ENCODE results near the gene CNPY3. TPM values are rescaled to one million over a fixed set of nuclear protein-coding genes. Genes with fewer than 3 reads are reported as not detected.
A peak's percentile ranks its signal among the peaks of the same experiment; 100 is the strongest.
"Not testable (repeated sequence)": the region's sequence is repeated elsewhere in the genome, so short reads cannot be mapped to it uniquely, and the experiment has no call there.

Gene CNPY3
- total RNA-seq, 1 donor from 2014 or later: 53.1 TPM

DNA sequence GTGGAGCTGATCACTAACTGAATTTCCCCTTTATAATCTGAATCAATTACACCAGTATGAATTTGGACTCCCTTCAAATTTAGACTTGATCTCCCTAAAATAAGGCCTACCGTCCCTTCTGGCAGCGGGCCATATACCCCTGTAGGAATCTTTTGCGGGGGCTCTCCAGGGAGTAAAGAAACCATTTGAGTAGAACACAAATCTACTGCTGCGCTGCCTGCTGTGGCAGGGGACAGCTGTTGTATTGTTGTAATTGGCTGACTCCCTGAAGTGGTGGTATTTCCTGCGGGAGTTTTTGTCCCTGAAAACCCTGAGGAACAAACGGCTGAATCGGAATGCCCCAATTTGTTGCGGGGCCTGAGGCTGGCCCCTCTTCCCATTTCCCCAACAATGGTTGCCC lies 29.4 kb upstream of the CNPY3 start:
- no peaks in the 10 kb centered on the region for H3K27me3 Mint-ChIP-seq (ENCODE audit: low read depth)
- DNase-seq (ENCODE audit: low spot score): no peak
- no peaks in the 10 kb centered on the region for H3K9me3 Mint-ChIP-seq
- H3K27ac Mint-ChIP-seq: no peak overlapping the region
- no peak overlapping the region for H3K4me3 Mint-ChIP-seq (ENCODE audit: low read depth)
- intact Hi-C loops (cut with micrococcal nuclease): loop anchor here (2.0 to 5.0 kb wide), 4 partner anchors 29 to 239 kb away; partner anchors contain the start of genes CNPY3 and RRP36
- no peaks in the 10 kb centered on the region for H3K36me3 Mint-ChIP-seq (ENCODE audit: low read depth)
- H3K4me1 Mint-ChIP-seq (ENCODE audit: low read depth): peaks cover 19% of the 10 kb centered on the region

DNA sequence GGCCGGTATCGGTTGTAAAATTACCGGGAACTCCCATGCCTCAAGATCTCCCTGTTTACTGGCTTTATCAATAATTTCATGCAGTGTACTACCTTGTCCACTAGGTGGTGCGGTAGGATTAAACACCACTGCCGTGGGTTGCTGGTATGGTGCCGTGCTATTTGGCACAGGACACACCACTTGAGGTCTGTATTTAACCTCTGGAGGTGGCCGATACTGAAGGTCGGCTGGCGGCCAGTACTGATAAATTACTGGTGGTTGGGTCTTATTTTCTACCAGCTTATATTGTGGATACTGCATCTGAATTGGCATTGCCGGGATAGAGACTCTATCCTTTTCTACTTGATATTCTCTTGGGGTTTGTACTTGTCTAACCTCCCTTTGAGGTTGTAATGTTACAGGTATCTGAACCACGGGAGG lies 27.7 kb upstream of the CNPY3 start:
- peaks cover 19% of the 10 kb centered on the region for H3K4me1 Mint-ChIP-seq (ENCODE audit: low read depth)
- intact Hi-C loops (cut with micrococcal nuclease): loop anchor here (1.0 to 5.0 kb wide), 3 partner anchors 27 to 242 kb away; partner anchors contain the start of genes CNPY3 and RRP36
- no peak overlapping the region for H3K27ac Mint-ChIP-seq
- H3K36me3 Mint-ChIP-seq (ENCODE audit: low read depth): no peaks in the 10 kb centered on the region
- H3K27me3 Mint-ChIP-seq (ENCODE audit: low read depth): no peaks in the 10 kb centered on the region
- H3K4me3 Mint-ChIP-seq (ENCODE audit: low read depth): no peak overlapping the region
- peak; percentile 61 for DNase-seq (ENCODE audit: low spot score)
- H3K9me3 Mint-ChIP-seq: no peaks in the 10 kb centered on the region

DNA sequence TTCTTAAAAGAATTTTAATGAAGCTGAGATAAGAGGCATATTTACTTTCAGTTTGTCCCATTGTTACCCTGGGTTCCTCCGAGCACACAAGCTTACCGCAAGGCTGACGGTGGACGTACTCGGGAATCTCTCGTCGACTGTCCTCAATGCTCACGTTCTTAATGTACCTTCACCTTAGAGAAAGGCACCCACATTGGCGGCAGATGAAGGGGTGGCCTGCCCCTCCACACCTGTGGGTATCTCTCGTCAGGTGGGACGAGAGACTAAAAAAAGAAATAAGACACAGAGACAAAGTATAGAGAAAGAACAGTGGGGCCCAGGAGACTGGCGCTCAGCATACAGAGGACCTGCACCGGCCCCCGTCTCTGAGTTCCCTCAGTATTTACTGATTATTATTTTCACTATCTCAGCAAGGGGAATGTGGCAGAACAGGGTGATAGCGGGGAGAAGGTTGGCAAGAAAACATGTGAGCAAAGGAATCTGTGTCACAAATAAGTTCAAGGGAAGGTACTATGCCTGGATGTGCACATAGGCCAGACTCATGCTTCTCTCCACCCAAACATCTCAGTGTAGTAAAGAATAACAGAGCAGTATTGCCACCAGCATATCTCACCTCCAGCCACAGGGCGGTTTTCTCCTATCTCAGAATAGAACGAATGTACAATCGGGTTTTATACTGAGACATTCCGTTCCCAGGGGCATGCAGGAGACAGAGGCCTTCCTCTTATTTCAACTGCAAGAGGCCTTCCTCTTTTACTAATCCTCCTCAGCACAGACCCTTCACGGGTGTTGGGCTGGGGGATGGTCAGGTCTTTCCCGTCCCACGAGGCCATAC lies 26.6 kb upstream of the CNPY3 start:
- intact Hi-C loops (cut with micrococcal nuclease): loop anchor here (5.0 kb wide), 1 partner anchor 120 kb away; the partner anchor contains the start of gene RRP36
- DNase-seq (ENCODE audit: low spot score); H3K9me3 Mint-ChIP-seq; H3K27me3 Mint-ChIP-seq (ENCODE audit: low read depth); H3K4me3 Mint-ChIP-seq (ENCODE audit: low read depth); H3K36me3 Mint-ChIP-seq (ENCODE audit: low read depth); H3K27ac Mint-ChIP-seq: not testable (repeated sequence)
- H3K4me1 Mint-ChIP-seq (ENCODE audit: low read depth): peaks cover 19% of the 10 kb centered on the region

DNA sequence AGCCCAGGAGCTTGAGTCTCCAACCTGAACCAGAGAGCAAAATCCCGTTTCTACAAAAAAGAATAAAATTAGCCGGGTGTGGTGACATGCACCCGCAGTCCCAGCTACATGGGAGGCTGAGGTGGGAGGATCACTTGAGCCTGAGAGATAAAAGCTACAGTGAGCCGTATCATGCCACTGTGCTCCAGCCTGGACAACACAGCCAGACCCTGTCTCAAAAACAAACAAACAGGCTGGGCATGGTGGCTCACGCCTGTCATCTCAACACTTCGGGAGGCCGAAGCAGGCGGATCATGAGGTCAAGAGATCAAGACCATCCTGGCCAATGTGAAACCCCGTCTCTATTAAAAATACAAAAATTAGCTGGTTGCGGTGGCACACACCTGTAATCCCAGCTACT lies 24.8 kb upstream of the CNPY3 start:
- Mint-ChIP-seq H3K4me3 (ENCODE audit: low read depth) (no peak overlapping the region), H3K27ac (no peak overlapping the region), H3K4me1 (ENCODE audit: low read depth) (peaks cover 14% of the 10 kb centered on the region), H3K27me3 (ENCODE audit: low read depth) (no peaks in the 10 kb centered on the region), H3K36me3 (ENCODE audit: low read depth) (no peaks in the 10 kb centered on the region), H3K9me3 (no peaks in the 10 kb centered on the region)
- intact Hi-C loops (cut with micrococcal nuclease): loop anchor here (5.0 kb wide), 1 partner anchor 118 kb away; the partner anchor contains the start of gene RRP36
- DNase-seq (ENCODE audit: low spot score): no peak

DNA sequence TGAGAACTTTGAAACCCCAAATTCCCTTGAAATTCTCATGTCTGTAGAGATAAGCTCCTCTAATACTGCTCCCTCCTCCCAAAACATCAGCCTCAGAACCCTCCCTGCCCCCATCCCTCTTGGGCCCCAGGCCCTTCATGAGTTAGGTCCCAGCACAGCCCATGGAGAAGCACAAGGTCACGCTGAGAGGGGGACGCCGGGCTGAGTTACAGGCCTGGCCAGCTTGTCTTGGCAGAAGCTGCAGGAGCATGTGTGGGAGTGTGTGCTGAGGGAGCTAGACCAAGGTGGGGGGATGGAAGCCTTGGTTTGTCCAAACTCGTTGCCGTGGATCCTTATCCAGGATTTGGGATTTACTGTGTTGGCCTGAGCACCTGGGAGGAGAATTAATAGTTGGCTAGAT lies 21.9 kb upstream of the CNPY3 start:
- no peaks in the 10 kb centered on the region for H3K36me3 Mint-ChIP-seq (ENCODE audit: low read depth)
- H3K4me3 Mint-ChIP-seq (ENCODE audit: low read depth): no peak overlapping the region
- H3K9me3 Mint-ChIP-seq: no peaks in the 10 kb centered on the region
- H3K27me3 Mint-ChIP-seq (ENCODE audit: low read depth): peaks cover 5% of the 10 kb centered on the region
- peaks cover 5% of the 10 kb centered on the region for H3K4me1 Mint-ChIP-seq (ENCODE audit: low read depth)
- intact Hi-C loops (cut with micrococcal nuclease): no loop called here
- no peak overlapping the region for H3K27ac Mint-ChIP-seq
- DNase-seq (ENCODE audit: low spot score): no peak

DNA sequence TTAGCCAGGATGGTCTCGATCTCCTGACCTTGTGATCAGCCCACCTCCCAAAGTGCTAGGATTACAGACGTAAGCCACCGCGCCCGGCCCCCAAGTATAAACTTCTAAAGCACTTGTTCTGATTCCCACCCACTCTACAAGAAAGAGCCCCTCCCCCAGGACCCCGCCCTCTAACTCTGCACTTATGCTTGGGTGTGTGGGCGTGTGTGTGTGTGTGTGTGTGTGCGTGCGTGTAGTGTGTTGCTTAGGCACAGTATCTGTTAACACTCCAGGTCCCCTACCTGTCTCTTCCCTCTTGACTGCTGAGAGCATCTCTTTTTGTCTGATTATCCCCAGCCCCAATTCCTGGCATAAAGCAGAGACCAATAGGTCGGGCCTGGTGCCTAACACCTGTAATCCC lies 19.4 kb upstream of the CNPY3 start:
- no peak for DNase-seq (ENCODE audit: low spot score)
- intact Hi-C loops (cut with micrococcal nuclease): no loop called here

DNA sequence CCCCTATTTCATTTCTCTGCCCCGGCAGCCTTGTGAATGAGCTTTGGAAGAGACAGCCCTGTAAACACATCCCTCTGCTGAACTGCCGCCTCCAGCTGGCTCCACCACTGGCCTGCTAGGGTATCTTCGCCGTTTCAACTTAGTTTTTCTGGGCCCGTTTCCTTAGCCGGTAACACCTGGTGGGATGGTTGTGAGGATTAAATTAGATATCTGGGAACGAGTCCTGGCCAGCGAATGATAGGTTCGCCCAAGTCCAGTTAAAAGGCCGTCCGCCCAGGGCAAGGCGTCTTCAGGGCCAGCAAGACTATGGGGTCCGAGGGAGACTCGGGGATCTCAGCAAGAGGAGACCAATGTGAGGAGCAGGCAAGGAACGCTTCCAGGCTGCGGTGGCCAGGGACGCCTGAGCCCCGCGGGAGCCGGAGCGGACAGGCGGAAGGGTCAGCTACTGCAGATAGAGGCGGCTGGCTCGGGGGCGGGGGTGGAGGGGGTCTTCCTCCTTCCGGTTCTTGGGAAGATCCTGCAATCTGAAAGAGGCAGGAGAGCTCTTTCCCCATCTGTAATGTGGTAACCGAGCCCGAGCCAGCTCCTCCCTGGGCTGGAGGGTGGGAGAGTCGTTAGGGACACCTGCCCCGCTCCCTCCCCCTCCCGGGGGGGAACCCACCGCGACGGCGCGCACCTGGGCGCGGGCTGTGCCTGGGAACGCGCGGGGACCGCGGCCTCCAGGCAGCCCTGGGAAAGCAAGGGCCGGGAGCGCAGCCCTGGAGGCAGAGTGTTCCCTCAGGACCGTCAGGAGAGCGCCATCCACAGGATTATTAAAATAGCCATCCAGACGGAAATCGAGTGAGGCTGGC lies 17.9 kb upstream of the CNPY3 start:
- no peak overlapping the region for H3K4me3 Mint-ChIP-seq (ENCODE audit: low read depth)
- no peaks in the 10 kb centered on the region for H3K9me3 Mint-ChIP-seq
- H3K36me3 Mint-ChIP-seq (ENCODE audit: low read depth): no peaks in the 10 kb centered on the region
- DNase-seq (ENCODE audit: low spot score): no peak
- intact Hi-C loops (cut with micrococcal nuclease): no loop called here
- H3K27me3 Mint-ChIP-seq (ENCODE audit: low read depth): peaks cover 6% of the 10 kb centered on the region
- H3K27ac Mint-ChIP-seq: no peak overlapping the region
- H3K4me1 Mint-ChIP-seq (ENCODE audit: low read depth): peaks cover 3% of the 10 kb centered on the region

More for the DNA sequence above, 19.4 kb upstream of the CNPY3 start:
- Mint-ChIP-seq H3K4me1 (ENCODE audit: low read depth) (peaks cover 3% of the 10 kb centered on the region), H3K4me3 (ENCODE audit: low read depth) (no peak overlapping the region), H3K36me3 (ENCODE audit: low read depth) (no peaks in the 10 kb centered on the region), H3K27ac (no peak overlapping the region), H3K9me3 (no peaks in the 10 kb centered on the region), H3K27me3 (ENCODE audit: low read depth) (peaks cover 6% of the 10 kb centered on the region)

DNA sequence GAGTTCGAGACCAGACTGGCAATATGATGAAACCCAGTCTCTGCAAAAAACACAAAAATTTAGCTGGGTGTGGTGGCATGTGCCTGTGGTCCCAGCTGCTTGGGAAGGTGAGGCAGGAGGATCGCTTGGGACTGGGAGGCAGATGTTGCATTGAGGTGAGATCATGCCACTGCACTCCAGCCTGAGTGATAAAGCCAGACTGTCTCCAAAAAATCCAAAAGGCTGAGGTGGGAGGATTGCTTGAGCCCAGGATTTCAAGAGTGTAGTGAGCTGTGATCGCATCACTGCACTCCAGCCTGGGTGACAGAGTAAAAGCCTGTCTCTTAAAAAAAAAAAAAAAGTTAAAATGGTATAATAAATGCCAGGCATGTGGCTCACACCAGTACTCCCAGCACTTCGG lies 14.7 kb upstream of the CNPY3 start:
- intact Hi-C loops (cut with micrococcal nuclease): no loop called here
- H3K27me3 Mint-ChIP-seq (ENCODE audit: low read depth): peaks cover 6% of the 10 kb centered on the region
- H3K4me1 Mint-ChIP-seq (ENCODE audit: low read depth): peaks cover 3% of the 10 kb centered on the region
- no peak overlapping the region for H3K4me3 Mint-ChIP-seq (ENCODE audit: low read depth)
- H3K9me3 Mint-ChIP-seq: no peaks in the 10 kb centered on the region
- H3K36me3 Mint-ChIP-seq (ENCODE audit: low read depth): no peaks in the 10 kb centered on the region
- DNase-seq (ENCODE audit: low spot score): no peak
- H3K27ac Mint-ChIP-seq: no peak overlapping the region

DNA sequence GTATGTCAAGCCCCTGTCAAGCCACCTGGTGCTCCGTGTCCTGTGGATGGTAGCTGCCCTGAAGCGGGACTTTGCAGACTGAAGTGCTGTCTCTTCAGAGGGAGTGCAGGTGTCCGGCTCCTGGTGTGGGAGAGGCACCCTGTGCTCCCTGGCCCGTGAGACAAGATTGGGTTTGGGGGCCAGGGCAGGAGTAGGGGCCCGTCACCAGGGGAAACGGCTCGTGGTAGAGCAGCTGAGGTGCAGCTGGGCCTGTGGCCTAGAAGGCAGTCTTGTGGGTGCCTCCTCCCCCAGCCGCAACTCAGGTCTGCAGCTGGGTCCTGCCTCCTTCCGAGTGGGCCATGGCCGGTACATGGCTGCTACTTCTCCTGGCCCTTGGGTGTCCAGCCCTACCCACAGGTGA lies 13.5 kb upstream of the CNPY3 start, which contains the start of gene PTCRA:
Gene PTCRA, plus strand, starts transcription at position 322 of the 400 bp plus-strand sequence. Its CDS starts 17 bp downstream, at position 339.
- H3K27ac Mint-ChIP-seq: no peak within 1 kb of the TSS
- no peak within 1 kb of the TSS for H3K4me3 Mint-ChIP-seq (ENCODE audit: low read depth)
- intact Hi-C loops (cut with micrococcal nuclease): no loop called here
- H3K36me3 Mint-ChIP-seq (ENCODE audit: low read depth): no peaks in the 10 kb centered on the region
- peaks cover 6% of the 10 kb centered on the region for H3K27me3 Mint-ChIP-seq (ENCODE audit: low read depth)
- peaks cover 3% of the 10 kb centered on the region for H3K4me1 Mint-ChIP-seq (ENCODE audit: low read depth)
- no peak for DNase-seq (ENCODE audit: low spot score)
- no peaks in the 10 kb centered on the region for H3K9me3 Mint-ChIP-seq

DNA sequence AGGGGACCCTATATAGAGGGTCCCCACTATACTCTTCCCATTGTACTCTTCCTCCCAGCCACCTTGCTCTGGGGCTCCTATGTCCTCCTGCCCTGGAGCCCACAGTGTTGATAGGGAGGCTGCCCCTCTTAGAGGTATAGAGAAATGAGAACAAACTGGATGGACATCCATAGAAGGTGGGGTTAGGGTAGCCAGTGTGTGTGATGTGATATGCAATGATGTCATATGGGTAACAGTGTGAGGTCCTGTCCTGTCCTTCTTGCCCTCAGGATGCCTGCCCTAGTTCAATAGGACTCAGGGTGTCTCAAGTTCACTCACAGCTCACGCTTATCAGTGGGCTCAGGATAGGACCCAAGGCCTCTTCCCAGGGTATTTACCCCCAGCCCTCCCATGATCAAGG lies 13.0 kb upstream of the CNPY3 start:
- no peak overlapping the region for H3K27ac Mint-ChIP-seq
- H3K4me1 Mint-ChIP-seq (ENCODE audit: low read depth): peaks cover 1% of the 10 kb centered on the region
- no peaks in the 10 kb centered on the region for H3K9me3 Mint-ChIP-seq
- H3K36me3 Mint-ChIP-seq (ENCODE audit: low read depth): no peaks in the 10 kb centered on the region
- no peak for DNase-seq (ENCODE audit: low spot score)
- no peak overlapping the region for H3K4me3 Mint-ChIP-seq (ENCODE audit: low read depth)
- intact Hi-C loops (cut with micrococcal nuclease): no loop called here
- peaks cover 4% of the 10 kb centered on the region for H3K27me3 Mint-ChIP-seq (ENCODE audit: low read depth)

DNA sequence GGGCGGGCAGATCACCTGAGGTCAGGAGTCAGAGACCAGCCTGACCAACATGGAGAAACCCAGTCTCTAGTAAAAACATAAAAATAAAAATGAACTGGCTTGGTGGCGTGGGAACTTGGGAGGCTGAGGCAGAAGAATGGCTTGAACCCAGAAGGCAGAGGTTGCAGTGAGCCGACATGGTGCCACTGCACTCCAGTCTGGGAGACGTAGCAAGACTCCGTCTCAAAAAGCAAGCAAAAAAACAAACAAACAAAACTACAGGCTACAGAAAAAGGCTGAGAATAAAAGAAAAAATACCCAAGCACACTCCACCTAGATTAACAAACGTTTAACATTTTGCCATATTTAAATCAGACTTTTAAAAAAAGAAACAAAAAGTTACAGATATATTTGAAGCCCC lies 7.5 kb upstream of the CNPY3 start:
- DNase-seq (ENCODE audit: low spot score): no peak
- Mint-ChIP-seq H3K36me3 (ENCODE audit: low read depth) (no peaks in the 10 kb centered on the region), H3K4me3 (ENCODE audit: low read depth) (no peak overlapping the region), H3K9me3 (no peaks in the 10 kb centered on the region), H3K27ac (no peak overlapping the region), H3K27me3 (ENCODE audit: low read depth) (no peaks in the 10 kb centered on the region), H3K4me1 (ENCODE audit: low read depth) (no peaks in the 10 kb centered on the region)
- intact Hi-C loops (cut with micrococcal nuclease): loop anchor here (10.0 kb wide), 1 partner anchor 133 kb away; the partner anchor contains the start of genes CUL7, KLC4 and MRPL2

DNA sequence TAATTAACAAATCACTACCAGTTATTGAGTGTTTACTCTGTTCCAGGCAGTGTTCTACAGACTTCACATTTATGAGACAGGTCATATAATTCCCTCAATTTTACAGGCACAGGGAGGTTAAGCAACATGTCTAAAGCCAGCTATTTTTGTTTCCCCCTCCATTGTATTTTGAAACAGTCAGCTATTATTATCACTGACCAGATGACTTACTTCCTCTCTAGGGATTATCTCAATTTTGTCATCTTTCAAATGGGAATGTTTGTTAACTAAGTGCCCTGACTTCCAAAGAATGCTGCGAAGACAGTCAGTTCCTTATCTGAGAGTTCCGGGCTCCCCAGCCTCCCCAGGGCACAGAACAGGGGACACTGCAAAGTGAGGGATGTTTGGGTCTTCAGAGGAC lies 5.6 kb upstream of the CNPY3 start:
- Mint-ChIP-seq H3K36me3 (ENCODE audit: low read depth) (no peaks in the 10 kb centered on the region), H3K27me3 (ENCODE audit: low read depth) (no peaks in the 10 kb centered on the region), H3K4me1 (ENCODE audit: low read depth) (peaks cover 5% of the 10 kb centered on the region), H3K9me3 (no peaks in the 10 kb centered on the region), H3K27ac (no peak overlapping the region), H3K4me3 (ENCODE audit: low read depth) (no peak overlapping the region)
- DNase-seq (ENCODE audit: low spot score): no peak
- intact Hi-C loops (cut with micrococcal nuclease): loop anchor here (10.0 kb wide), 1 partner anchor 131 kb away; the partner anchor contains the start of genes CUL7, KLC4 and MRPL2
